Upper lobe of right lung (tissue), 1 donor: ENCODE results near the gene IL6ST. TPM values are rescaled to one million over a fixed set of nuclear protein-coding genes. Genes with fewer than 3 reads are reported as not detected.
"Not testable (repeated sequence)": the region's sequence is repeated elsewhere in the genome, so short reads cannot be mapped to it uniquely, and the experiment has no call there.

Experiments used
- ATAC-seq: fragments of 200-7000 bp; cut with Tn5 transposase; one replicate; pipeline ENCODE4 v1.9.1; 2020; ENCODE audit warnings: mild to moderate bottlenecking, moderate library complexity
- DNase-seq: peaks from one replicate; pipeline ENCODE4 v3.0.0-alpha.2; 2020
- H3K27ac ChIP-seq: fragments of 200-600 bp; one replicate; pipeline ENCODE4 v1.8.0; 2022
- H3K27me3 ChIP-seq: fragments of 200-600 bp; one replicate; pipeline ENCODE4 v1.8.0; 2022; ENCODE audit warnings: mild to moderate bottlenecking
- H3K36me3 ChIP-seq: fragments of 200-600 bp; one replicate; pipeline ENCODE4 v1.8.0; 2022
- H3K4me1 ChIP-seq: fragments of 200-600 bp; one replicate; pipeline ENCODE4 v1.8.0; 2022
- H3K4me3 ChIP-seq: fragments of 200-600 bp; one replicate; pipeline ENCODE4 v1.8.0; 2022; ENCODE audit warnings: mild to moderate bottlenecking
- H3K9me3 ChIP-seq: fragments of 200-600 bp; one replicate; pipeline ENCODE4 v1.8.0; 2022
- CTCF ChIP-seq: fragments of 200-600 bp; IDR thresholded peaks from one replicate; pipeline ENCODE4 v1.8.0; 2022; ENCODE audit warnings: antibody characterized with exemption
- intact Hi-C: fragments of 100-400 bp; cut with DNase I; formaldehyde crosslinking; loops from one replicate; pipeline ENCODE4 v1.11.0; 2022
- total RNA-seq: library from RNA; stranded (reverse); fragmentation: NEBNext Ultra II Directional; extraction: Animal tissue kit (Norgen Biotek cat#: 25700); gene quantifications from one replicate; pipeline ENCODE4 v1.2.1, GENCODE V29; 2021
- donor health status: DM: no; HTN: yes; CAD: no; lungs with severe emphysema.

IL6ST gene
- total RNA-seq, 1 donor from 2014 or later, result 435 TPM

DNA sequence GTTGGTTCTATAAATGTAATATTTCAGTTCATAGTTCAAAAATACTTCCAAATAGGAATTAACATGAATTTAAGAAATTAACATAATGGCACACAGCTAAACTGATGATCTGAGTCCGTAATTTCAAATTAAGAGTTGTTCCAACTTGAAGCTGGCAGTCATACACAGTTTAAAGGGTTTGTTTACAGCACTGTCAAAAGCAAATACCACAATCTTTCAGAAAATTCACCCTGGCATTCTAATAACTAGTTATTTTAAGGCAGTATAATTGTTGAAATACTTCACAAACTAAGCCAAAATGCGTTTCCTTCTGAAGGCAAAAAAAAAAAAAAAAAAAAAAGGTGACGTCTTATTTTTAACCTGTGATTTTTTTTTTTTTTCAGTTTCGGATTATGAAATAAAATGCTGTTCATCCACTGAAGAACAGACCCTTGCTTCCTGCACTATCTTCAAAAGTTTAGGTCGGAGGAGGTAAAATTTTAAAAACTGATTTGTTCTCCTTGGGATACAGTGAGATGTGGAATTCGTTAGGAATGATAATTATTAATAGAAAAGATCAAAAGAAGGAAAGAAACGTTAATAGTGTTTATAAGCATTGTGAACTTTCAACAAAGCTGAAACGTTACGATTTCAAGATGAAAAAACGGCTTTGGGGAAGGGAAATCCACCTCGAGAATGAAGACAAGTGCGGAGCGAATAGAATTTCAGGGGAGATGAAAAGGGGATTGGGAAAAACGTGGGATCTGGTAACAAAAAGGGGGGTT, 850 bp downstream of the IL6ST start:
- Histone ChIP-seq H3K9me3 (no peaks in the 10 kb centered on the region), H3K4me3 (peak overlapping the region; percentile 65), H3K36me3 (no peaks in the 10 kb centered on the region), H3K27ac (peak overlapping the region; percentile 99), H3K27me3 (no peaks in the 10 kb centered on the region), H3K4me1 (peaks cover 17% of the 10 kb centered on the region)
- no peak for DNase-seq
- intact Hi-C loops, result no loop called here
- ATAC-seq, result no peak
- TF ChIP-seq CTCF, result no peak

DNA sequence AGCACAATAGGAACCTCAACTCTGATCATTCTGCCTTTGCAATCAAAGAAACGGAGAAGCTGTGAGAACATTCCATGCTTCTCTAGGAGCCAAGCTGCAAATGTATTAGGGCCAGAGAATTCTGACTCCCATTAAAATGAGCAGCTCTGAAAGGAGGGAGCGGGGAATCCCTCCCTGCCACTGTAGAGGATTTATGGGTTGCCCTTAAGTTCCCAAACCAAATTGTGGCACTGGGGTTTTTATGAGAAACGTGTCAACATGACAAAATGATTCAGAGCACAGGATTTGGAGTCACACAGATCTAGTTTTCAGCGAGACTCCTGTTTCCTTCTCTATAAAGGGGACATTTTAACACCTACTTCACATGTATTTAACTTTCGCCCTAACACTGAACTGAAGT, 1.8 kb downstream of the IL6ST start:
- TF ChIP-seq CTCF, result no peak
- intact Hi-C loops, result no loop called here
- peaks cover 17% of the 10 kb centered on the region for H3K4me1 ChIP-seq
- H3K27me3 ChIP-seq, result no peaks in the 10 kb centered on the region
- H3K9me3 ChIP-seq, result no peaks in the 10 kb centered on the region
- ATAC-seq, result no peak
- H3K36me3 ChIP-seq, result no peaks in the 10 kb centered on the region
- DNase-seq, result no peak
- H3K27ac ChIP-seq, result peak overlapping the region; percentile 99
- H3K4me3 ChIP-seq, result peak overlapping the region; percentile 65

DNA sequence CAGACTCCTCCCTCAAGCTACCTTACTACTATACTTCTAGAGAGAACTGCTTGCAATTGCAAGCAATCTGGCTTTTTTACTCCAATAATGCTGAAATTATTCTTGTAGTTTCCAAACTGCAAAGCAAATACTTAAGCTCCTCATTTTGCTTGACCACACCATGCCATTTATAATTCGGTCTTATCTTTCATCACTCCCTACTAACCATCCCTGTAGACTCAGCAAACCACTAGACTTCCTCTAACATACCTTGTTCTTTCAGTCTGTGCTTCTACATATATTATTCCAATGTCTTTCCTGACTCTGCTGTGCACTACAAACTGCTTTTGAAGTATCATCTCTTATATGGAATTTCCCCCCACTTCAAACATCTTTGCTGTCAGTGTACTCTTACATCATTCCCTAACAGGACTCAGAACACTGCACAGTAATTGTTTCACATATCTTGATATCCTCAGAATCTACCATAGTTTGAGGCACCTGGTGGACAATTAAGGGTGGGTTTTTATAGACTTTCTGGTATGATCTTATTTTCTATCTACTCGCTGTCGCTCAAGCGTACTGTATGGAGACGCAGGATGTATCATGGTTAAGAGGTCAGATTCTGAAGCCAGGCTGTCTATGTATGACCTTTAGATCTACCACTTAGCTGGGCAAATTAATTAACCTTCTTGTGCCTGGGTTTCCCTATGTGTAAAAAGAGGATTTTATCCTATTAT, 2.8 kb downstream of the IL6ST start:
- Histone ChIP-seq H3K4me1 (peaks cover 25% of the 10 kb centered on the region), H3K27ac (no peak overlapping the region), H3K36me3 (peaks cover 4% of the 10 kb centered on the region), H3K4me3 (peak overlapping the region; percentile 65), H3K27me3 (no peaks in the 10 kb centered on the region), H3K9me3 (no peaks in the 10 kb centered on the region)
- ATAC-seq, result no peak
- no peak for DNase-seq
- intact Hi-C loops, result no loop called here
- no peak for TF ChIP-seq CTCF

DNA sequence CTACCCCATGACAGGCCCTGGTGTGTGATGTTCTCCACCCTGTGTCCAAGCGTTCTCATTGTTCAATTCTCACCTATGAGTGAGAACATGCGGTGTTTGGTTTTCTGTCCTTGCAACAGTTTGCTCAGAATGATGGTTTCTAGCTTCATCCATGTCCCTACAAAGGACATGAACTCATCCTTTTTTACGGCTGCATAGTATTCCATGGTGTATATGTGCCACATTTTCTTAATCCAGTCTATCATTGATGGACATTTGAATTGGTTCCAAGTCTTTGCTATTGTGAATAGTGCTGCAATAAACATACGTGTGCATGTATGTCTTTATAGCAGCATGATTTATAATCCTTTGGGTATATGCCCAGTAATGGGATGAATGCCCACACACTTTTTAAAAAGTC, 3.9 kb downstream of the IL6ST start:
- H3K27me3 ChIP-seq, DNase-seq, H3K27ac ChIP-seq, H3K9me3 ChIP-seq, intact Hi-C loops, ATAC-seq: not testable (repeated sequence)
- Histone ChIP-seq H3K36me3 (peaks cover 11% of the 10 kb centered on the region), H3K4me1 (peaks cover 30% of the 10 kb centered on the region), H3K4me3 (peak overlapping the region; percentile 65)

DNA sequence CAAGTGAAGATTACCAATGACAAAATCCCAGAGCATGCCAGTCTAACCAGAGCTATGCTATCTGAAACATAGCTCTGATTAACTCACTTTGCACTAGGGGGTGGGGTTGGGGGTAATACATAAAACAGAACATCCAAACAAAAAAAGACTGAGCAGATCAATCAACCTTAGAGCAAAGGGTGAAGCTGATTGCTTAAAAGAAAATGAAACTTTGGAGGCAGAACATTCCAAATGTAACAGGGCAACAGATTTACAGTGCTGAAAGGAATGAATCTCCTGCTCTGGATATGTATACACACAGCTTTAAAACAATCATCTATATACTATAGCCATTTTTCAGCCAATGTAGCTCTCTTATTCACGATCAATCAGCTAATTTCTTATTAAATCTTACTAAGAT, 4.9 kb downstream of the IL6ST start:
- H3K4me1 ChIP-seq, result peaks cover 30% of the 10 kb centered on the region
- DNase-seq (no peak), ATAC-seq (no peak)
- no peak overlapping the region for H3K27ac ChIP-seq
- peak overlapping the region; percentile 12 for H3K4me3 ChIP-seq
- H3K27me3 ChIP-seq, result no peaks in the 10 kb centered on the region
- TF ChIP-seq CTCF, result no peak
- no peaks in the 10 kb centered on the region for H3K9me3 ChIP-seq
- intact Hi-C loops, result loop anchor here (5.0 kb wide), 1 partner anchor 202 kb away; no protein-coding TSS in a partner anchor
- H3K36me3 ChIP-seq, result peaks cover 11% of the 10 kb centered on the region

- Histone ChIP-seq H3K9me3 (no peaks in the 10 kb centered on the region), H3K36me3 (peaks cover 11% of the 10 kb centered on the region), H3K27ac (no peak overlapping the region), H3K4me3 (peak overlapping the region; percentile 17), H3K27me3 (no peaks in the 10 kb centered on the region), H3K4me1 (peaks cover 30% of the 10 kb centered on the region)
- intact Hi-C loops, result loop anchor here (5.0 kb wide), 1 partner anchor 203 kb away; no protein-coding TSS in a partner anchor
- DNase-seq (no peak), ATAC-seq (no peak)
- no peak for TF ChIP-seq CTCF
Observed at GRCh38 chr5:55988979-55989638, 5.7 kb downstream of the IL6ST start.

GRCh38 chr5:55988428-55988827, 6.3 kb downstream of the IL6ST start:
- DNase-seq, H3K9me3 ChIP-seq, H3K4me3 ChIP-seq, ATAC-seq, H3K27me3 ChIP-seq, H3K27ac ChIP-seq: not testable (repeated sequence)
- peaks cover 11% of the 10 kb centered on the region for H3K36me3 ChIP-seq
- peaks cover 37% of the 10 kb centered on the region for H3K4me1 ChIP-seq
- intact Hi-C loops, result loop anchor here (5.0 kb wide), 1 partner anchor 204 kb away; no protein-coding TSS in a partner anchor
